Liver (tissue), 9 donors: ENCODE measurements around the gene CEP89. TPM values are rescaled to one million over a fixed set of nuclear protein-coding genes. Genes with fewer than 3 reads are reported as not detected.
A peak's percentile ranks its signal among the peaks of the same experiment; 100 is the strongest.

Experiments used
- DNase-seq: peaks from one replicate; pipeline ENCODE4 v3.0.0-alpha.2; 2017; ENCODE audit warnings: low spot score
- H3K27ac ChIP-seq, 2 donors: one replicate each; pipeline ENCODE4 v1.7.0; 2013; ENCODE audit warnings: inconsistent platforms in 2 of 2, low read length in 2 of 2, control low read depth in 1 of 2, low read depth in 1 of 2, mild to moderate bottlenecking in 1 of 2
- H3K27me3 ChIP-seq, 4 donors: one replicate each; pipeline versions ENCODE4 v1.6.1 to v1.7.0; 2013; ENCODE audit warnings: low read length in 3 of 4, inconsistent platforms in 1 of 4, mild to moderate bottlenecking in 1 of 4, moderate library complexity in 1 of 4; ENCODE audit not compliant: control insufficient read depth in 4 of 4, insufficient read depth in 4 of 4
- H3K36me3 ChIP-seq, 4 donors: one replicate each; pipeline versions ENCODE4 v1.6.1 to v1.7.0; 2013; ENCODE audit warnings: low read length in 3 of 4, mild to moderate bottlenecking in 3 of 4, low read depth in 1 of 4, moderate library complexity in 1 of 4; ENCODE audit not compliant: control insufficient read depth in 4 of 4, insufficient read depth in 3 of 4
- H3K4me1 ChIP-seq, 4 donors: one replicate each; pipeline versions ENCODE4 v1.6.1 to v1.7.0; 2013; ENCODE audit warnings: low read length in 3 of 4, mild to moderate bottlenecking in 3 of 4, moderate library complexity in 1 of 4; ENCODE audit not compliant: control insufficient read depth in 4 of 4, insufficient read depth in 4 of 4
- H3K4me3 ChIP-seq, 3 donors: one replicate each; pipeline versions ENCODE4 v1.6.1 to v1.7.0; 2013; ENCODE audit warnings: low read length in 3 of 3, control low read depth in 1 of 3, low read depth in 1 of 3, mild to moderate bottlenecking in 1 of 3
- H3K9ac ChIP-seq, 2 donors: one replicate each; pipeline ENCODE4 v1.7.0; 2013; ENCODE audit warnings: low read length in 2 of 2, mild to moderate bottlenecking in 2 of 2, moderate library complexity in 2 of 2, control low read depth in 1 of 2, low read depth in 1 of 2
- H3K9me3 ChIP-seq, 4 donors: one replicate each; pipeline versions ENCODE4 v1.6.1 to v1.7.0; 2013; ENCODE audit warnings: low read length in 3 of 4; ENCODE audit not compliant: control insufficient read depth in 4 of 4
- EGR1 ChIP-seq, 2 donors: IDR thresholded peaks; 2 replicates each; pipeline ENCODE4 v1.6.1; 2016 to 2018; ENCODE audit warnings: antibody characterized with exemption in 2 of 2, low read depth in 2 of 2
- FOXA1 ChIP-seq: IDR thresholded peaks from 2 replicates; pipeline ENCODE4 v1.6.1; 2016; ENCODE audit warnings: antibody characterized with exemption
- GABPA ChIP-seq, 2 donors: IDR thresholded peaks in 1 of 2; conservative IDR thresholded peaks in 1 of 2; 2 replicates each; pipeline ENCODE4 v1.6.1; 2016; ENCODE audit warnings: antibody characterized with exemption in 2 of 2, mild to moderate bottlenecking in 1 of 2, moderate library complexity in 1 of 2
- HNF4A ChIP-seq, 2 donors: conservative IDR thresholded peaks; 2 replicates each; pipeline ENCODE4 v1.6.1; 2016; ENCODE audit warnings: antibody characterized with exemption in 2 of 2, mild to moderate bottlenecking in 2 of 2
- HNF4G ChIP-seq: IDR thresholded peaks from 2 replicates; pipeline ENCODE4 v1.6.1; 2016; ENCODE audit warnings: antibody characterized with exemption
- NR2F2 ChIP-seq: IDR thresholded peaks from 2 replicates; pipeline ENCODE4 v1.6.1; 2016; ENCODE audit warnings: antibody characterized with exemption
- RAD21 ChIP-seq, 2 donors: IDR thresholded peaks; 2 replicates each; pipeline ENCODE4 v1.6.1; 2016; ENCODE audit warnings: antibody characterized with exemption in 2 of 2, mild to moderate bottlenecking in 2 of 2
- RXRA ChIP-seq, 2 donors: IDR thresholded peaks; 2 replicates each; pipeline ENCODE4 v1.6.1; 2017 to 2018; ENCODE audit warnings: antibody characterized with exemption in 2 of 2, mild to moderate bottlenecking in 1 of 2
- TAF1 ChIP-seq: conservative IDR thresholded peaks from 2 replicates; pipeline ENCODE4 v1.6.1; 2016; ENCODE audit warnings: antibody characterized with exemption, mild to moderate bottlenecking
- ZBTB33 ChIP-seq: IDR thresholded peaks from 2 replicates; pipeline ENCODE4 v1.6.1; 2016; ENCODE audit warnings: antibody characterized with exemption
- WGBS: extraction: QIAGEN DNeasy Blood & Tissue Kit; methylation state at CpG from one replicate; pipeline ENCODE4 v1.1.7; 2013; 5-methylcytosine and 5-hydroxymethylcytosine counted together
- polyA plus RNA-seq, 2 donors: library from polyadenylated mRNA; stranded (reverse) in 1 of 2; unstranded in 1 of 2; fragments of 200-250 nt in 1 of 2; fragments of >200 nt in 1 of 2; fragmentation: Nextera tagmentation in 1 of 2; extraction: Ambion mirVana in 1 of 2; gene quantifications; one replicate each; pipeline versions ENCODE4 v1.2.1 to v1.2.3, GENCODE V29; 2013 to 2015
- total RNA-seq, 2 donors: library from RNA; depleted of rRNA; stranded (reverse); fragments of >200 nt; gene quantifications; one replicate each; pipeline ENCODE4 v1.2.3, GENCODE V29; 2014
- TF ChIP-seq, protein P1 (sequence below): IDR thresholded peaks from 2 replicates; pipeline ENCODE4 v1.6.1; 2016; ENCODE audit warnings: antibody characterized with exemption
- TF ChIP-seq, protein P2 (sequence below): IDR thresholded peaks from 2 replicates; pipeline ENCODE4 v1.6.1; 2016; ENCODE audit warnings: antibody characterized with exemption
- TF ChIP-seq, protein P3 (sequence below): IDR thresholded peaks from 2 replicates; pipeline ENCODE4 v1.6.1; 2016; ENCODE audit warnings: antibody characterized with exemption, mild to moderate bottlenecking
- donor health status: healthy.
- donor health status: healthy.
- donor health status: healthy.
- donor health status: healthy.
- donor health status: healthy.

The CEP89 gene
- total and polyA plus RNA-seq, 4 donors, result 2.0 to 2.9 (median 2.4) TPM

- Histone ChIP-seq H3K4me3 (no peak overlapping the region), H3K9ac (no peak overlapping the region), H3K27ac (no peak overlapping the region), H3K27me3 (no peaks in the 10 kb centered on the region), H3K9me3 (no peaks in the 10 kb centered on the region), H3K4me1 (no peaks in the 10 kb centered on the region), H3K36me3 (peaks cover 0 to 6% (median under 1%) of the 10 kb centered on the region in 4 donors)
- no peak for DNase-seq
- no peak for TF ChIP-seq FOXA1
- no peak for TF ChIP-seq NR2F2
- no peak for TF ChIP-seq RXRA (IDR thresholded peaks at IDR 0.05)
- WGBS, result 95% methylated on average over 8 of the region's 8 CpGs
Observed at GRCh38 chr19:32917616-32917996, 54.2 kb downstream of the CEP89 start.

DNA sequence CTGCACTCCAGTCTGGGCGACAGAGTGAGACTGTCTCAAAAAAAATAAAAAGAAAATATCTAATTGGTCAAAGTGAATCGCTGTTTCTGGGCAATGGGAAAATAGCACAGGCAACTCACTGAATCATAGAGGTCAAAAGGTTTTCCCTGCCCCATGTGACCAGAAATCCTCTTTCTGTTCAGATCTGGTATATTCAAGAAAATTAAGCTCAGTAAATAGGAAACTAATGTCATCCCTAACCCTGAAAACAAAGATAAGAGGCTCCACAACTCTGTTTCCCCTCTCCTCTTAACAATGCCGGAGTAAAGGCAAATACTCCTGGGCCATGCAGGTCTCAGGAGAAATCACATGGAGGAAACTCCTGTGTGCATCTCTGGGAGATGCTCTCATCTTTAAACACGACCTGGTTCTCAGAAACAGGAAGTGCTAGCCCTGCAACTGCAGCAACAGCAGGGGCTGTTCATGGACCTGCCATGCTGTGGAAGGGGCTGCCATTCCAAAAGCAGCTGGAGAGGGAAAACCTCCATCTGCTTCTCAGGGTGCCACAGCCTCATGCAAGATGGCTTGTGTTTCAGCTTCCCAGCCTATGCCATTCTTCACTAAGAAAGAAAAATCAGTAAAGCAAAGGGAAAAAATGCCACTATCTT is 54.7 kb downstream of the CEP89 start:
- Histone ChIP-seq H3K4me3 (no peak overlapping the region), H3K4me1 (no peaks in the 10 kb centered on the region), H3K36me3 (peaks cover 0 to 6% (median under 1%) of the 10 kb centered on the region in 4 donors), H3K9me3 (no peaks in the 10 kb centered on the region), H3K27ac (no peak overlapping the region), H3K27me3 (no peaks in the 10 kb centered on the region), H3K9ac (no peak overlapping the region)
- no peak for TF ChIP-seq EGR1 (IDR thresholded peaks at IDR 0.05; ENCODE audit: low read depth in 2 of 2)
- peak; percentile 63 for TF ChIP-seq NR2F2
- no peak for DNase-seq
- WGBS, result 50% methylated on average over 4 of the region's 4 CpGs

- H3K9ac ChIP-seq, result no peak overlapping the region
- no peaks in the 10 kb centered on the region for H3K27me3 ChIP-seq
- H3K9me3 ChIP-seq, result no peaks in the 10 kb centered on the region
- peaks cover 0 to 11% (median 2%) of the 10 kb centered on the region in 4 donors for H3K36me3 ChIP-seq
- TF ChIP-seq HNF4G (no peak), FOXA1 (no peak), NR2F2 (no peak), ZBTB33 (no peak), RAD21 (IDR thresholded peaks at IDR 0.05) (no peak), EGR1 (IDR thresholded peaks at IDR 0.05; ENCODE audit: low read depth in 2 of 2) (no peak), HNF4A (conservative IDR thresholded peaks at IDR 0.05) (no peak), GABPA (IDR thresholded peaks at IDR 0.05 in 1 of 2, conservative IDR thresholded peaks at IDR 0.05 in 1 of 2) (no peak), RXRA (IDR thresholded peaks at IDR 0.05) (no peak), TAF1 (no peak)
- TF ChIP-seq, protein P1, sequence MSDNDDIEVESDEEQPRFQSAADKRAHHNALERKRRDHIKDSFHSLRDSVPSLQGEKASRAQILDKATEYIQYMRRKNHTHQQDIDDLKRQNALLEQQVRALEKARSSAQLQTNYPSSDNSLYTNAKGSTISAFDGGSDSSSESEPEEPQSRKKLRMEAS, result no peak
- TF ChIP-seq, protein P2, sequence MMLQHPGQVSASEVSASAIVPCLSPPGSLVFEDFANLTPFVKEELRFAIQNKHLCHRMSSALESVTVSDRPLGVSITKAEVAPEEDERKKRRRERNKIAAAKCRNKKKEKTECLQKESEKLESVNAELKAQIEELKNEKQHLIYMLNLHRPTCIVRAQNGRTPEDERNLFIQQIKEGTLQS, result no peak
- TF ChIP-seq, protein P3, sequence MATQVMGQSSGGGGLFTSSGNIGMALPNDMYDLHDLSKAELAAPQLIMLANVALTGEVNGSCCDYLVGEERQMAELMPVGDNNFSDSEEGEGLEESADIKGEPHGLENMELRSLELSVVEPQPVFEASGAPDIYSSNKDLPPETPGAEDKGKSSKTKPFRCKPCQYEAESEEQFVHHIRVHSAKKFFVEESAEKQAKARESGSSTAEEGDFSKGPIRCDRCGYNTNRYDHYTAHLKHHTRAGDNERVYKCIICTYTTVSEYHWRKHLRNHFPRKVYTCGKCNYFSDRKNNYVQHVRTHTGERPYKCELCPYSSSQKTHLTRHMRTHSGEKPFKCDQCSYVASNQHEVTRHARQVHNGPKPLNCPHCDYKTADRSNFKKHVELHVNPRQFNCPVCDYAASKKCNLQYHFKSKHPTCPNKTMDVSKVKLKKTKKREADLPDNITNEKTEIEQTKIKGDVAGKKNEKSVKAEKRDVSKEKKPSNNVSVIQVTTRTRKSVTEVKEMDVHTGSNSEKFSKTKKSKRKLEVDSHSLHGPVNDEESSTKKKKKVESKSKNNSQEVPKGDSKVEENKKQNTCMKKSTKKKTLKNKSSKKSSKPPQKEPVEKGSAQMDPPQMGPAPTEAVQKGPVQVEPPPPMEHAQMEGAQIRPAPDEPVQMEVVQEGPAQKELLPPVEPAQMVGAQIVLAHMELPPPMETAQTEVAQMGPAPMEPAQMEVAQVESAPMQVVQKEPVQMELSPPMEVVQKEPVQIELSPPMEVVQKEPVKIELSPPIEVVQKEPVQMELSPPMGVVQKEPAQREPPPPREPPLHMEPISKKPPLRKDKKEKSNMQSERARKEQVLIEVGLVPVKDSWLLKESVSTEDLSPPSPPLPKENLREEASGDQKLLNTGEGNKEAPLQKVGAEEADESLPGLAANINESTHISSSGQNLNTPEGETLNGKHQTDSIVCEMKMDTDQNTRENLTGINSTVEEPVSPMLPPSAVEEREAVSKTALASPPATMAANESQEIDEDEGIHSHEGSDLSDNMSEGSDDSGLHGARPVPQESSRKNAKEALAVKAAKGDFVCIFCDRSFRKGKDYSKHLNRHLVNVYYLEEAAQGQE, result no peak
- WGBS, result 95% methylated on average over 12 of the region's 12 CpGs
- no peak for DNase-seq
- H3K4me1 ChIP-seq, result no peaks in the 10 kb centered on the region
- no peak overlapping the region for H3K4me3 ChIP-seq
- no peak overlapping the region for H3K27ac ChIP-seq
Observed at GRCh38 chr19:32914879-32915660, 56.7 kb downstream of the CEP89 start.
